HepG2 (cell line): ENCODE measurements around the gene POFUT1. TPM values are rescaled to one million over a fixed set of nuclear protein-coding genes. Genes with fewer than 3 reads are reported as not detected.

Experiments
- ARID3A ChIP-seq: IDR thresholded peaks from 2 replicates; pipeline ENCODE4 v1.6.1; 2012; ENCODE audit warnings: low read depth, low read length, improper control_type of control experiment
- ARNT ChIP-seq: fragments of 450-650 bp; IDR thresholded peaks from 2 replicates; pipeline ENCODE4 v1.6.1; 2017
- ATF2 ChIP-seq: sonication (generic); formaldehyde crosslinking; IDR thresholded peaks from 2 replicates; pipeline ENCODE4 v1.4.0; 2020; ENCODE audit warnings: missing genetic modification reagents
- BRCA1 ChIP-seq: sonication (generic); formaldehyde crosslinking; IDR thresholded peaks from 2 replicates; pipeline ENCODE4 v1.4.0; 2020; ENCODE audit warnings: missing genetic modification reagents
- CSRNP2 ChIP-seq: sonication (generic); formaldehyde crosslinking; conservative IDR thresholded peaks from 2 replicates; pipeline ENCODE4 v1.8.0; 2022; ENCODE audit warnings: low read depth, missing genetic modification reagents
- FOXA3 ChIP-seq: IDR thresholded peaks from 2 replicates; pipeline ENCODE4 v1.6.1; 2016; ENCODE audit warnings: missing genetic modification reagents, missing compliant biosample characterization
- HOMEZ ChIP-seq: IDR thresholded peaks from 2 replicates; pipeline ENCODE4 v1.6.1; 2016; ENCODE audit warnings: low read depth
- MED1 ChIP-seq: sonication (generic); formaldehyde crosslinking; IDR thresholded peaks from 2 replicates; pipeline ENCODE4 v1.4.0; 2020; ENCODE audit warnings: missing genetic modification reagents
- NFIB ChIP-seq: sonication (generic); formaldehyde crosslinking; IDR thresholded peaks from 2 replicates; pipeline ENCODE4 v1.9.0; 2021; ENCODE audit warnings: missing genetic modification reagents, mild to moderate bottlenecking, borderline replicate concordance
- PAWR ChIP-seq: sonication (generic); formaldehyde crosslinking; IDR thresholded peaks from 2 replicates; pipeline ENCODE4 v1.4.0; 2020; ENCODE audit warnings: missing genetic modification reagents, mild to moderate bottlenecking, borderline replicate concordance
- PLSCR1 ChIP-seq: sonication (generic); formaldehyde crosslinking; IDR thresholded peaks from 2 replicates; pipeline ENCODE4 v1.5.0; 2020; ENCODE audit warnings: missing genetic modification reagents, mild to moderate bottlenecking, borderline replicate concordance
- RBM39 ChIP-seq: fragments of 200-400 bp; formaldehyde crosslinking; IDR thresholded peaks from one replicate; pipeline ENCODE4 v1.6.1; 2018; ENCODE audit warnings: antibody characterized with exemption, mild to moderate bottlenecking, low read depth, low read length; ENCODE audit not compliant: poor library complexity, severe bottlenecking
- SALL1 ChIP-seq: sonication (generic); formaldehyde crosslinking; IDR thresholded peaks from 2 replicates; pipeline ENCODE4 v1.8.0; 2022; ENCODE audit warnings: mild to moderate bottlenecking, missing genetic modification reagents
- U2AF1 ChIP-seq: fragments of 200-400 bp; formaldehyde crosslinking; optimal IDR thresholded peaks from 2 replicates; pipeline ENCODE3; 2017; ENCODE audit warnings: mild to moderate bottlenecking, low read depth, low read length
- ZNF280B ChIP-seq: sonication (generic); formaldehyde crosslinking; IDR thresholded peaks from 2 replicates; pipeline ENCODE4 v1.5.0; 2020; ENCODE audit warnings: missing genetic modification reagents, mild to moderate bottlenecking, borderline replicate concordance
- ZNF576 ChIP-seq: sonication (generic); formaldehyde crosslinking; IDR thresholded peaks from 2 replicates; pipeline ENCODE4 v1.4.0; 2020; ENCODE audit warnings: mild to moderate bottlenecking, missing genetic modification reagents
- ZNF607 ChIP-seq: sonication (generic); formaldehyde crosslinking; IDR thresholded peaks from 2 replicates; pipeline ENCODE4 v1.5.1; 2020; ENCODE audit warnings: missing genetic modification reagents, mild to moderate bottlenecking, borderline replicate concordance
- ZNF660 ChIP-seq: sonication (generic); formaldehyde crosslinking; IDR thresholded peaks from 2 replicates; pipeline ENCODE4 v1.5.1; 2020; ENCODE audit warnings: mild to moderate bottlenecking, low read depth, missing genetic modification reagents, borderline replicate concordance
- ZNF720 ChIP-seq: sonication (generic); formaldehyde crosslinking; IDR thresholded peaks from 2 replicates; pipeline ENCODE4 v1.4.0; 2020; ENCODE audit warnings: missing genetic modification reagents
- polyA plus RNA-seq, 8 experiments: library from polyadenylated mRNA; depleted of rRNA in 3 of 8; stranded (reverse) in 7 of 8; unstranded in 1 of 8; fragments of >200 nt; fragmentation: Illumina TruSeq in 4 of 8; extraction: Trizol in 4 of 8; gene quantifications; 2 replicates each; pipeline versions ENCODE4 v1.2.1 to v1.2.3, GENCODE V29; 2011 to 2016; ENCODE audit warnings: low read depth in 4 of 8, missing spikeins in 1 of 8, mixed read lengths in 1 of 8; ENCODE audit not compliant: insufficient read depth in 1 of 8
- total RNA-seq, 5 experiments: library from RNA; depleted of rRNA; stranded (reverse); fragments of >200 nt; fragmentation: Illumina TruSeq; extraction: Trizol; gene quantifications; 2 replicates each; pipeline ENCODE4 v1.2.3, GENCODE V29; 2016; ENCODE audit warnings: low read depth in 1 of 5

The POFUT1 gene
- total and polyA plus RNA-seq, 2 of the 13 experiments (the other 11 are each of a cell fraction or from before 2014, with no cell fraction given), result 35.5 to 58.3 TPM

- TF ChIP-seq CSRNP2 (CRISPR knock-in tag), result no peak
- TF ChIP-seq ZNF280B, result peak; percentile 72; the same call in 1 of the 2 replicates
- no peak for TF ChIP-seq ZNF720 (CRISPR knock-in tag)
- TF ChIP-seq NFIB, result no peak
- no peak for TF ChIP-seq BRCA1 (CRISPR knock-in tag)
- TF ChIP-seq ATF2 (CRISPR knock-in tag), result no peak
- no peak; the same call in 1 of the 2 replicates for TF ChIP-seq PLSCR1
- TF ChIP-seq ZNF576 (CRISPR knock-in tag), result 0 out of 2 replicates have a peak, but pooled peaks have one; percentile 41
- TF ChIP-seq FOXA3 (CRISPR knock-in tag), result no peak
- TF ChIP-seq RBM39, result no peak
- no peak for TF ChIP-seq ZNF607 (CRISPR knock-in tag)
- no peak for TF ChIP-seq SALL1 (CRISPR knock-in tag)
- TF ChIP-seq U2AF1, result no peak
- no peak for TF ChIP-seq ZNF660
- TF ChIP-seq PAWR (CRISPR knock-in tag), result 0 out of 2 replicates have a peak, but pooled peaks have one; percentile 39
- no peak for TF ChIP-seq ARNT
- TF ChIP-seq HOMEZ (CRISPR knock-in tag), result 0 out of 2 replicates have a peak, but pooled peaks have one; percentile 2
- no peak for TF ChIP-seq MED1 (CRISPR knock-in tag)
- TF ChIP-seq ARID3A, result no peak
These were observed 687 bp upstream of the POFUT1 start (continued) for GRCh38 chr20:32206760-32207625.
